Activated CD4-positive, alpha-beta T cell treated with anti-CD3 and anti-CD28 coated beads for 48 hours (primary cell): Measurements from ENCODE around the gene FBXO47.
A peak's percentile ranks its signal among the peaks of the same experiment; 100 is the strongest.

ENCODE experiments used
- DNase-seq: peaks from one replicate; pipeline ENCODE4 v3.0.0-alpha.2; 2020

FBXO47 gene

GRCh38 chr17:38967290-38967738 is at the start of gene FBXO47:
TSS of gene FBXO47 (minus strand) at chr17:38967403. CDS start at chr17:38963025, 4,378 bp downstream.
- peak; percentile 89 for DNase-seq

- no peak for DNase-seq
Measured at GRCh38 chr17:39016193-39017153, 49.3 kb upstream of the FBXO47 start.

- DNase-seq = no peak
Measured at GRCh38 chr17:39015546-39015935, 48.3 kb upstream of the FBXO47 start.

GRCh38 chr17:39014795-39015545 is 47.8 kb upstream of the FBXO47 start:
- no peak for DNase-seq

GRCh38 chr17:39014044-39014794 is 47.0 kb upstream of the FBXO47 start:
- DNase-seq = no peak

- DNase-seq = no peak
Measured at GRCh38 chr17:39012725-39013124, 45.5 kb upstream of the FBXO47 start.

- no peak for DNase-seq
Measured at GRCh38 chr17:39011907-39012468, 44.8 kb upstream of the FBXO47 start.

GRCh38 chr17:39009581-39010001 is 42.4 kb upstream of the FBXO47 start:
- no peak for DNase-seq

- no peak for DNase-seq
Measured at GRCh38 chr17:39008633-39009032, 41.4 kb upstream of the FBXO47 start.

- DNase-seq = peak; percentile 63
Measured at GRCh38 chr17:39002991-39003715, 36.0 kb upstream of the FBXO47 start.

- DNase-seq = no peak
Measured at GRCh38 chr17:39001703-39002637, 34.8 kb upstream of the FBXO47 start.

GRCh38 chr17:39000021-39000601 is 32.9 kb upstream of the FBXO47 start:
- DNase-seq = no peak

GRCh38 chr17:38996660-38997337 is 29.6 kb upstream of the FBXO47 start:
- no peak for DNase-seq

GRCh38 chr17:38994026-38994425 is 26.8 kb upstream of the FBXO47 start:
- no peak for DNase-seq

- no peak for DNase-seq
Measured at GRCh38 chr17:38984666-38985065, 17.5 kb upstream of the FBXO47 start.

GRCh38 chr17:38982858-38983746 is 15.9 kb upstream of the FBXO47 start:
- DNase-seq = peak; percentile 49

GRCh38 chr17:38981636-38982035 is 14.4 kb upstream of the FBXO47 start:
- DNase-seq = no peak

GRCh38 chr17:38980490-38981217 is 13.5 kb upstream of the FBXO47 start:
- no peak for DNase-seq
